Trophoblast cell (in vitro differentiated cells and primary cell): ENCODE data around the gene NR6A1.

Source experiments
- DNase-seq, 2 donors: peaks; one replicate each; pipeline ENCODE4 v3.0.0-alpha.2; 2016
- H2AFZ ChIP-seq: 2 replicates; pipeline ENCODE4 v1.6.1; 2013; ENCODE audit warnings: low read length, moderate library complexity, mild to moderate bottlenecking; ENCODE audit not compliant: insufficient read depth, poor library complexity
- H2AK5ac ChIP-seq: 2 replicates; pipeline ENCODE4 v1.6.1; 2013; ENCODE audit warnings: mild to moderate bottlenecking, low read length
- H2BK120ac ChIP-seq: 2 replicates; pipeline ENCODE4 v1.6.1; 2013; ENCODE audit warnings: low read length, mild to moderate bottlenecking, moderate library complexity; ENCODE audit not compliant: insufficient read depth, poor library complexity
- H2BK12ac ChIP-seq: 2 replicates; pipeline ENCODE4 v1.6.1; 2013; ENCODE audit warnings: mild to moderate bottlenecking, low read length, moderate library complexity
- H2BK5ac ChIP-seq: 2 replicates; pipeline ENCODE4 v1.6.1; 2013; ENCODE audit warnings: low read length, low read depth, moderate library complexity, mild to moderate bottlenecking; ENCODE audit not compliant: poor library complexity
- H3K14ac ChIP-seq: 2 replicates; pipeline ENCODE4 v1.6.1; 2013; ENCODE audit warnings: mild to moderate bottlenecking, low read length
- H3K18ac ChIP-seq: 2 replicates; pipeline ENCODE4 v1.6.1; 2013; ENCODE audit warnings: mild to moderate bottlenecking, low read length
- H3K23ac ChIP-seq: 2 replicates; pipeline ENCODE4 v1.6.1; 2013; ENCODE audit warnings: low read length
- H3K27ac ChIP-seq: 2 replicates; pipeline ENCODE4 v1.5.1; 2013; ENCODE audit warnings: low read depth, mild to moderate bottlenecking, inconsistent platforms, low read length, moderate library complexity
- H3K27me3 ChIP-seq: 2 replicates; pipeline ENCODE4 v1.6.1; 2013; ENCODE audit warnings: inconsistent platforms, mild to moderate bottlenecking, low read length, moderate library complexity; ENCODE audit not compliant: insufficient read depth
- H3K36me3 ChIP-seq, 2 experiments: 1 replicate in 1 of 2; 2 replicates in 1 of 2; pipeline ENCODE4 v1.6.1; 2013; ENCODE audit warnings: low read length in 2 of 2, mild to moderate bottlenecking in 2 of 2, moderate library complexity in 1 of 2; ENCODE audit not compliant: insufficient read depth in 2 of 2, control insufficient read depth in 1 of 2
- H3K4ac ChIP-seq: 2 replicates; pipeline ENCODE4 v1.6.1; 2013; ENCODE audit warnings: low read depth, mild to moderate bottlenecking, low read length, moderate library complexity
- H3K4me1 ChIP-seq, 2 experiments: 1 replicate in 1 of 2; 2 replicates in 1 of 2; pipeline ENCODE4 v1.6.1; 2013; ENCODE audit warnings: low read length in 2 of 2, mild to moderate bottlenecking in 2 of 2, moderate library complexity in 1 of 2; ENCODE audit not compliant: insufficient read depth in 2 of 2, control insufficient read depth in 1 of 2
- H3K4me2 ChIP-seq: 2 replicates; pipeline ENCODE4 v1.6.1; 2013; ENCODE audit warnings: inconsistent platforms, mild to moderate bottlenecking, low read length, moderate library complexity
- H3K4me3 ChIP-seq: 2 replicates; pipeline ENCODE4 v1.5.1; 2013; ENCODE audit warnings: mild to moderate bottlenecking, low read depth, low read length, inconsistent platforms
- H3K79me1 ChIP-seq: one replicate; pipeline ENCODE4 v1.6.1; 2013; ENCODE audit warnings: low read length
- H3K79me2 ChIP-seq: 2 replicates; pipeline ENCODE4 v1.6.1; 2013; ENCODE audit warnings: low read length, mild to moderate bottlenecking; ENCODE audit not compliant: control insufficient read depth, insufficient read depth, poor library complexity
- H3K9ac ChIP-seq: 2 replicates; pipeline ENCODE4 v1.6.1; 2013; ENCODE audit warnings: mild to moderate bottlenecking, low read length
- H3K9me3 ChIP-seq: 2 replicates; pipeline ENCODE4 v1.6.1; 2013; ENCODE audit warnings: low read depth, mild to moderate bottlenecking, control low read depth, inconsistent platforms, low read length; ENCODE audit not compliant: insufficient read depth
- H4K12ac ChIP-seq: 2 replicates; pipeline ENCODE4 v1.6.1; 2013; ENCODE audit warnings: low read depth, mild to moderate bottlenecking, low read length, moderate library complexity
- H4K8ac ChIP-seq: 2 replicates; pipeline ENCODE4 v1.6.1; 2013; ENCODE audit warnings: low read depth, mild to moderate bottlenecking, low read length, moderate library complexity
- H4K91ac ChIP-seq: one replicate; pipeline ENCODE4 v1.6.1; 2013; ENCODE audit warnings: low read depth, mild to moderate bottlenecking, low read length, moderate library complexity
- WGBS: extraction: QIAGEN DNeasy Blood & Tissue Kit; methylation state at CpG from one replicate; pipeline ENCODE4 v1.1.7; 2013; ENCODE audit warnings: missing lambda C conversion rate; ENCODE audit not compliant: insufficient read length, insufficient coverage; ENCODE audit errors: extremely low coverage; 5-methylcytosine and 5-hydroxymethylcytosine counted together

Gene NR6A1

GRCh38 chr9:124535846-124536245, 235.3 kb downstream of the NR6A1 start:
- H3K4ac ChIP-seq: no peak overlapping the region
- no peak overlapping the region for H2BK5ac ChIP-seq
- no peak overlapping the region for H2AK5ac ChIP-seq
- DNase-seq: no peak
- H3K27ac ChIP-seq: no peak overlapping the region
- H3K79me1 ChIP-seq: no peaks in the 10 kb centered on the region
- no CpG with 5 or more reads among the region's 10 CpGs for WGBS
- H3K9me3 ChIP-seq: no peaks in the 10 kb centered on the region
- H3K4me2 ChIP-seq: no peak overlapping the region
- no peak overlapping the region for H4K8ac ChIP-seq
- no peak overlapping the region for H2BK120ac ChIP-seq
- H4K91ac ChIP-seq: no peak overlapping the region
- H3K79me2 ChIP-seq: no peaks in the 10 kb centered on the region
- H3K36me3 ChIP-seq: peaks cover 15 to 20% of the 10 kb centered on the region in 2 experiments
- no peaks in the 10 kb centered on the region for H3K27me3 ChIP-seq
- no peak overlapping the region for H3K9ac ChIP-seq
- peak overlapping the region; percentile 7 for H2BK12ac ChIP-seq
- no peak overlapping the region for H3K23ac ChIP-seq
- H3K4me1 ChIP-seq: no peaks in the 10 kb centered on the region
- no peak overlapping the region for H4K12ac ChIP-seq
- no peak overlapping the region for H3K4me3 ChIP-seq
- H2AFZ ChIP-seq: no peak overlapping the region
- H3K18ac ChIP-seq: no peak overlapping the region
- no peak overlapping the region for H3K14ac ChIP-seq

GRCh38 chr9:124532897-124533296, 238.2 kb downstream of the NR6A1 start:
- no peak overlapping the region for H3K27ac ChIP-seq
- DNase-seq: no peak
- H3K14ac ChIP-seq: no peak overlapping the region
- no peaks in the 10 kb centered on the region for H3K27me3 ChIP-seq
- no peak overlapping the region for H2AFZ ChIP-seq
- peaks cover 11 to 13% of the 10 kb centered on the region in 2 experiments for H3K36me3 ChIP-seq
- no peak overlapping the region for H3K9ac ChIP-seq
- H4K91ac ChIP-seq: no peak overlapping the region
- no peak overlapping the region for H2AK5ac ChIP-seq
- H3K9me3 ChIP-seq: no peaks in the 10 kb centered on the region
- H2BK120ac ChIP-seq: no peak overlapping the region
- no peak overlapping the region for H3K23ac ChIP-seq
- no peak overlapping the region for H2BK12ac ChIP-seq
- no CpG with 5 or more reads among the region's 2 CpGs for WGBS
- no peaks in the 10 kb centered on the region for H3K79me1 ChIP-seq
- no peak overlapping the region for H3K4me2 ChIP-seq
- H3K79me2 ChIP-seq: no peaks in the 10 kb centered on the region
- H3K4me1 ChIP-seq: no peaks in the 10 kb centered on the region
- no peak overlapping the region for H2BK5ac ChIP-seq
- H3K4ac ChIP-seq: no peak overlapping the region
- no peak overlapping the region for H4K8ac ChIP-seq
- no peak overlapping the region for H4K12ac ChIP-seq
- H3K4me3 ChIP-seq: no peak overlapping the region
- H3K18ac ChIP-seq: no peak overlapping the region

GRCh38 chr9:124531115-124531514, 240.0 kb downstream of the NR6A1 start:
- no peak overlapping the region for H2BK5ac ChIP-seq
- no peaks in the 10 kb centered on the region for H3K27me3 ChIP-seq
- no peak overlapping the region for H2AK5ac ChIP-seq
- no CpG with 5 or more reads among the region's 2 CpGs for WGBS
- no peak overlapping the region for H2AFZ ChIP-seq
- H4K91ac ChIP-seq: no peak overlapping the region
- H3K23ac ChIP-seq: no peak overlapping the region
- H3K4me2 ChIP-seq: no peak overlapping the region
- no peaks in the 10 kb centered on the region for H3K79me1 ChIP-seq
- H3K14ac ChIP-seq: no peak overlapping the region
- no peak overlapping the region for H3K27ac ChIP-seq
- no peak overlapping the region for H2BK12ac ChIP-seq
- H4K8ac ChIP-seq: no peak overlapping the region
- no peak overlapping the region for H3K4me3 ChIP-seq
- no peak overlapping the region for H4K12ac ChIP-seq
- DNase-seq: no peak
- no peaks in the 10 kb centered on the region for H3K9me3 ChIP-seq
- H3K4ac ChIP-seq: no peak overlapping the region
- no peaks in the 10 kb centered on the region for H3K4me1 ChIP-seq
- no peaks in the 10 kb centered on the region for H3K79me2 ChIP-seq
- no peak overlapping the region for H3K18ac ChIP-seq
- H3K9ac ChIP-seq: no peak overlapping the region
- H3K36me3 ChIP-seq: peaks cover 12 to 16% of the 10 kb centered on the region in 2 experiments
- H2BK120ac ChIP-seq: no peak overlapping the region

- Histone ChIP-seq H3K14ac (no peak overlapping the region), H3K79me1 (no peaks in the 10 kb centered on the region), H3K18ac (no peak overlapping the region), H2AFZ (no peak overlapping the region), H2BK5ac (no peak overlapping the region), H2BK120ac (no peak overlapping the region), H3K4ac (no peak overlapping the region), H3K4me2 (no peak overlapping the region), H3K27ac (no peak overlapping the region), H4K91ac (no peak overlapping the region), H2AK5ac (no peak overlapping the region), H4K8ac (no peak overlapping the region), H3K79me2 (no peaks in the 10 kb centered on the region), H3K4me3 (no peak overlapping the region), H3K4me1 (no peaks in the 10 kb centered on the region), H3K9me3 (no peaks in the 10 kb centered on the region), H3K23ac (no peak overlapping the region), H3K36me3 (peaks cover 7 to 14% of the 10 kb centered on the region in 2 experiments), H3K9ac (no peak overlapping the region), H2BK12ac (no peak overlapping the region), H3K27me3 (no peaks in the 10 kb centered on the region), H4K12ac (no peak overlapping the region)
- WGBS: no CpG with 5 or more reads among the region's 4 CpGs
- DNase-seq: no peak
Measured at GRCh38 chr9:124530246-124530645, 240.9 kb downstream of the NR6A1 start.
